Measurements from ENCODE around the gene TSEN2. TPM values are rescaled to one million over a fixed set of nuclear protein-coding genes. Genes with fewer than 3 reads are reported as not detected.
"Not testable (repeated sequence)": the region's sequence is repeated elsewhere in the genome, so short reads cannot be mapped to it uniquely, and the experiment has no call there.

Gene TSEN2
- total RNA-seq, 2 donors from 2014 or later: 8.9 to 20.2 TPM

DNA sequence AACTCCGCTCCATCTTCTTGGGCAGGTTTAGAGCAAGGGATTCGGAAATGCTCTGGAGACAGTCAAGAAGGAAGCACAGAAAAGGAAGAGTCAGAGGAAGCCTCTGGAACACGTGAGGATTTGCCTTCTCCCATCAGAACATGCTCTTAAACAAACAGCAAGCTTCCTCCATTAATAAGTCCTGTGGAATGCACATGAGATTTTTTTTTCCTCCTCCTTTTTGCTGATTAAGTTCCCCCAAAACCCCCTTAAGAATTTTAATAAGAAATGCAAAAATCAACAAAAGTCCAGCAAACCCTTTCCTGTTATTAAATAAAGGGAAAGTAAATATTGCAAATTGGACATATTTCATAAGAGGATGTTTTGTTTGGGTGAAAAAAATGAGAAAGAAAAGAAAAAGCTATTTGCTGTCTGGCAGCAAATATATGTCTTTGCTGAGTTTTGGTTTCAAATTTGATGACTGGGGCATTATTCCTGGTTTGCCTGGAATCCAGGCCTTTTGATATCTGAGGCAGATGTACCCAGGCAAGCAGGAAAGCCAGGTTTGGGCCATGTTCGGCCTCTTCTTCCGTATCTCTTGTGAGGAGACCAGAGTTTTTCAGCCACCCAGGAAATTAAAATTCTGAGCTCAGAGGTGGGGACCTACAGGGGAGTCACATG lies 7.9 kb upstream of the TSEN2 start:
- Mint-ChIP-seq H3K4me3 (no peak overlapping the region), H3K27me3 (no peaks in the 10 kb centered on the region), H3K36me3 (ENCODE audit: low read depth) (no peaks in the 10 kb centered on the region), H3K4me1 (peaks cover 21% of the 10 kb centered on the region), H3K27ac (no peak overlapping the region), H3K9me3 (no peaks in the 10 kb centered on the region)
- ATAC-seq (replicated peaks): no peak

DNA sequence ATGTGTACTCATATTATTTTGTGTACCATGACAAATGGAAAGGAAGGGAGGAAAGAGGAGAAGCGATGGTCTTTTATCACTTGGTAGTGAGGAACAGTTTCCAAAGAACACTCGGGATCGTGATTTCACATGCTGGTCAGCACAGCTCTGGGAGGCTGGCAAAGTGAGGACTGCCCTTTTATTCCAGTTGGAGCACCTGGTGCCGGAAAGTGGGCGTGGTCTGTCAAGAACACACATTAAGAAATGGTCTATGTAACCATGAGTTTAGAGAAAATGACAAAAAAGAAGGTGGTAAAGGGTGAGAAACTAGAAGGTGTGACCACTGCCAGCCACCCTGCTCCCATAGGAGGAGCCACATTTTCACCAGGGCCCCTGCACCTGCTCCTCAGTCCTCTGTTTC lies 7.0 kb upstream of the TSEN2 start:
- no peaks in the 10 kb centered on the region for H3K27me3 Mint-ChIP-seq
- H3K36me3 Mint-ChIP-seq (ENCODE audit: low read depth): no peaks in the 10 kb centered on the region
- peaks cover 15% of the 10 kb centered on the region for H3K4me1 Mint-ChIP-seq
- ATAC-seq (replicated peaks): no peak
- no peak overlapping the region for H3K27ac Mint-ChIP-seq
- no peaks in the 10 kb centered on the region for H3K9me3 Mint-ChIP-seq
- no peak overlapping the region for H3K4me3 Mint-ChIP-seq

DNA sequence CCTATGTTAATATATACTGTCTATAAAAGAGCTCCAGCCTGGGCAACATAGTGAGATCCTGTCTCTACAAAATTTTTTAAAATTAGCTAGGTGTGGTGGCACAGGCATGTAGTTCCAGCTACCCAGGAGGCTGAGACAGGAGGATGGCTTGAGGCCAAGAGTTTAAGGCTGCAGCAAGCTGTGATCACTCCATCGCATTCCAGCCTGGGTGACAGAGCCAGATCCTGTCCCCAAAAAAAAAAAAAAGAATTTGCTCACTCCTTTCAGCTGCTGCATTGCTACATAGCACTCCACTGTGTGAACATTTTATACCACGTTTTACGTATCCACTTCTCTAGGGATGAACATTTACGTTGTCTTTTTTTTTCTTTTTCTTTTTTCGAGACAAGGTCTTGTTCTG lies 6.0 kb upstream of the TSEN2 start:
- no peak for ATAC-seq (replicated peaks)
- no peaks in the 10 kb centered on the region for H3K36me3 Mint-ChIP-seq (ENCODE audit: low read depth)
- no peak overlapping the region for H3K27ac Mint-ChIP-seq
- no peaks in the 10 kb centered on the region for H3K27me3 Mint-ChIP-seq
- H3K4me1 Mint-ChIP-seq: peaks cover 7% of the 10 kb centered on the region
- H3K4me3 Mint-ChIP-seq: no peak overlapping the region
- no peaks in the 10 kb centered on the region for H3K9me3 Mint-ChIP-seq

DNA sequence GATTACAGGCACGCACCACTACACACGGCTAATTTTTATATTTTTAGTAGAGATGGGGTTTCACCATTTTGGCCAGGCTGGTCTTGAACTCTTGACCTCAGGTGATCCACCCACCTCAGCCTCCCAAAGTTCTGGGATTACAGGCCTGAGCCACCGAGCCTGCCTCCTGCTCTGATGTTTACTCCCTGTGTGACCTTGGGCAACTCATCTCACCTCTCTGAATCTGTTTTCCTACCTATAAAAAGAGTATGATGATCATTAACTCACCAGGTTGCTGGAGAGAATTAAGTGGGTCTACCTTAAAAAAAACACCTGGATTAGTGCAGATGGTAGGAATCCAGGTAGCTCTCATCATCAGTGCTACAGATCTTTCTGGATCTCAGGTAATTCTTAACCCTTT lies 5.1 kb upstream of the TSEN2 start:
- not testable (repeated sequence) for H3K27me3 Mint-ChIP-seq; H3K4me1 Mint-ChIP-seq; H3K36me3 Mint-ChIP-seq (ENCODE audit: low read depth); H3K4me3 Mint-ChIP-seq; H3K9me3 Mint-ChIP-seq; ATAC-seq (replicated peaks)
- H3K27ac Mint-ChIP-seq: peak overlapping the region; percentile 43

DNA sequence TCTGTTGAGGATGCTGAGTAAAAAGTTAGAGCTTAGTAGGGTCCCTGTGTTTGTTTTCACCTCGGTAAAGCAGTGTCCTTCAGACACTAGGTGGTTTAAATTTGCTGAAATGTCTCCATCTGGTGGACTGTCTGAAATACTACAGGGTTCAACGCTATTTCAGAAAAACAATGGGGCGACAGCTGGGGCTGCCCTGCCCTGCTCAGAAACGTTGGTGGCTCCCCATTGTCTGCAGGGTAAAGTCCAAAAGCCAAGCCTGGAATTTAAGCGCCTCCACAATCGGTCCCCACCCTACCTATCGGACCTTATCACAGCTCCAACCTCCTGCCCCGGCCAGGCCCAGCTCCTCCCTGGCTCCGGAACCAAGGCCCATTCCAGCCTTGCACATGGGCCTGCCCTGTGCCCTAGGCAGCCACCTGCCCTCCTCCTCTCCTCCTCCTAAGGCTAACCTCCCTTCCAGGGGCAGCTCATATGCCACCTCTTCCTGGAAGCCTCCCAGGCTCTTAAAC lies 4.3 kb upstream of the TSEN2 start:
- H3K36me3 Mint-ChIP-seq (ENCODE audit: low read depth): peaks cover 7% of the 10 kb centered on the region
- H3K27me3 Mint-ChIP-seq: no peaks in the 10 kb centered on the region
- peak overlapping the region; percentile 43 for H3K27ac Mint-ChIP-seq
- peak; percentile 32 for ATAC-seq (replicated peaks)
- H3K4me3 Mint-ChIP-seq: no peak overlapping the region
- H3K4me1 Mint-ChIP-seq: peaks cover 9% of the 10 kb centered on the region
- no peaks in the 10 kb centered on the region for H3K9me3 Mint-ChIP-seq

DNA sequence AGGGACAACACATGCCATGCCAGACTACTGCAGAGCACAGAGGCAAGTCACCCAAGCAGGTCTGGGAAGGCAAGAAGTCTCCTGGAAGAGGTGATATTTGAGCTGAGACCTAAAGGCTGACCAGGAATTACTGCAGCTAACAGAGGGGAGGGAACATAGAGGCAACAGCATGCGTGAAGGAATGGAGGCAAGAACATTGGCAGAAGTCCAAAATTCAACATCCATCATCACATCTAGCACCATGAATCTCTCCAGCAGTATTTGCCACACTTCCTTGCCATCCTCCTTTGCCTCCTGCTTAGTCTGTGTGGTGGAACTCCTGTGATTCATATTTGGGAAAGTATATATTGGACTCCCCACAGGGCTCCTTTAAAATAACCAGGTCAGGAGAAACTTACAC lies 870 bp upstream of the TSEN2 start:
- Mint-ChIP-seq H3K27me3 (no peaks in the 10 kb centered on the region), H3K4me1 (peaks cover 33% of the 10 kb centered on the region), H3K4me3 (peak overlapping the region; percentile 93), H3K27ac (peak overlapping the region; percentile 93), H3K9me3 (no peaks in the 10 kb centered on the region), H3K36me3 (ENCODE audit: low read depth) (peaks cover 22% of the 10 kb centered on the region)
- no peak for ATAC-seq (replicated peaks)

DNA sequence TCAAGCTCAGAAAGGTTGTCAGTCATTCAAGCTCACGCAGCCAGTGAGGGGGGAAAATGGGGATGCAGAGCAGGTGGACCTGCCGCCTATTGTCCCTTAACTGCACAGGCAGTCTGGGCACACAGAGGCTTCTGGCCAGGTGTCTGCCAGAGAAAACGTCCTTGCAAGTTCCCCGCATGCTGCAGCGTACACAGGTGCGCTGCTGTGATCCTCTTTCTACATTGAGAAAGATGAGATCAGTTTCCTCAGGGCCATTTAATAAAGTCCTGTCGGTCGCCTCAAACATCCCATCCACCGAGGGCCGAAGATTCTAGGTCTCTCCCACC lies 445 bp upstream of the TSEN2 start:
- Mint-ChIP-seq H3K27ac (peak overlapping the region; percentile 93), H3K9me3 (no peaks in the 10 kb centered on the region)

DNA sequence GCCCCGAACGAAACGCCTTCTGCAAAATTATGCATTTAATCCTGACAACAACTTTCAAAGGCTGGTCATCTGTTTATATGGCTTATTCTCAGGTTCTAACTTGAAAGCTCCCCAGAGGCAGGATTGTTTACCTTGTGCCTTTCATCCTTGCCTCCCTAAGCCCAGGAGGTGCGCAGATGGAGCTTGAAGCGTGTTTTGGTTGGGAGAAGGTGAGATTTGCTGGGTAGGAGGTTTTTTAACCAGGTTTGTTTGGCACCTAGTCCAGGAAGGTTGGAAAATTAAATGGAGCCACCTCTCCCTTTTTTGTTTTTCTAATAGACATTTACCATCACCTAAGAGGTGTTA lies 675 bp downstream of the TSEN2 start:
- ATAC-seq (replicated peaks): no peak
- Mint-ChIP-seq H3K27me3 (no peaks in the 10 kb centered on the region), H3K9me3 (no peaks in the 10 kb centered on the region), H3K4me1 (peaks cover 36% of the 10 kb centered on the region), H3K36me3 (ENCODE audit: low read depth) (peaks cover 33% of the 10 kb centered on the region), H3K4me3 (peak overlapping the region; percentile 93), H3K27ac (peak overlapping the region; percentile 93)

More for the DNA sequence above, 445 bp upstream of the TSEN2 start:
- Mint-ChIP-seq H3K4me1 (peaks cover 36% of the 10 kb centered on the region), H3K27me3 (no peaks in the 10 kb centered on the region), H3K36me3 (ENCODE audit: low read depth) (peaks cover 26% of the 10 kb centered on the region), H3K4me3 (peak overlapping the region; percentile 93)
- no peak for ATAC-seq (replicated peaks)

DNA sequence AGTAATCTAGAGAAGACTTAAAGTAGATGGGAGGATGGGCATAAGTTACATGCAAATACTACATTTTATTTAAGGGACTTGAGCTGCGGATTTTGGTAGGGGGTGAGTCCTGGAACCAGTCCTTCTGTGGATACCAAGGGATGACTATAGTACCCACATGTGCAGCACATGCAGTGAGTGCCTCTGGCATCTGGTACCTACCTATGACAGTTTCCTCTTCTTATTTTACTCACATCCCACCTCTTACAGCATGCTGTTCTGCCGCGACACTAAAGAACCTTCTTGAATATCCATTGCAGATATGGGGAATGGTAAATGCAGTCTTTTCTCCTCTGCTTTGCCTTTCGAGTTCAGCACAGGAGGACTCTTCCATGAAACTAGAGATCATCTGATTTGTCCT lies 1.7 kb downstream of the TSEN2 start:
- Mint-ChIP-seq H3K9me3 (no peaks in the 10 kb centered on the region), H3K4me3 (peak overlapping the region; percentile 93), H3K27me3 (no peaks in the 10 kb centered on the region), H3K4me1 (peaks cover 36% of the 10 kb centered on the region), H3K36me3 (ENCODE audit: low read depth) (peaks cover 43% of the 10 kb centered on the region), H3K27ac (no peak overlapping the region)
- ATAC-seq (replicated peaks): no peak

DNA sequence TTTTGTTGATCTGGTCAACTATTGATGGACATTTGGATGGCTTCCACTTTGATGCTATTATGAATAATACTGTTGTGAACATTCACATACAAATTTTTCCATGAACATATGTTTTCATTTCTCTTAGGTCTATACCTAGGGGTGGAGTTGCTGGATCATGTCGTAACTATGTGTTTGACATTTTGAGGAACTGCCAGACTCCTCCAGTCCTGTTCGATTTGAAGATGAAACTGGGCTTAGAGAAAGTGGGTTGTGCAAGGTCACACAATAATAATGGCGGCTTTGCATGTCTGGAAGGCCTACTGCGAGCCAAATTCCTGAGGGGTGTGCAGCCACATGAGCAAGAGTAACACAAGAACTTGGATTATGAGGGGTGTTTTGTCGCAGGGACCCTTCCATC lies 2.6 kb downstream of the TSEN2 start:
- no peak overlapping the region for H3K27ac Mint-ChIP-seq
- H3K4me3 Mint-ChIP-seq: peak overlapping the region; percentile 93
- peaks cover 52% of the 10 kb centered on the region for H3K36me3 Mint-ChIP-seq (ENCODE audit: low read depth)
- no peaks in the 10 kb centered on the region for H3K27me3 Mint-ChIP-seq
- ATAC-seq (replicated peaks): no peak
- peaks cover 36% of the 10 kb centered on the region for H3K4me1 Mint-ChIP-seq
- no peaks in the 10 kb centered on the region for H3K9me3 Mint-ChIP-seq

DNA sequence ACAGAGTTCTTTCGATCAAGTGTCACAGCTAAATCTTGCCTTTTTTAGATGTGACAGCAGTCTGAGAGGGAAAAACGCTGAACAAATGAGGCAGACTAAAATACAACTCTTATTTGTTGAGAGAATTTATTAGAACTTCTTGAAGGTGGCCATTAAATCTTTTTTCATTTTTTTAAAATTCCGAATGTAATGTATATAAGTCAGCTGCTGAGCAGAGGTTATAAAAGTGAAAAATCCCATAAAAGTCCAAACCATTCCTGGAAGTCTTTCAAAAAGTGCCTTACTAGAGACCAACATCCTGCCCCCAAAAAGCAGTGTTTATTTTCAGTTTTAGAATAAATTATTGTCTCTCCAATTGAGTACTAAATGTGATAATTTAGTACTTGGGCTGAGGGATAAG lies 3.1 kb downstream of the TSEN2 start:
- H3K36me3 Mint-ChIP-seq (ENCODE audit: low read depth): peaks cover 56% of the 10 kb centered on the region
- no peak overlapping the region for H3K27ac Mint-ChIP-seq
- H3K27me3 Mint-ChIP-seq: no peaks in the 10 kb centered on the region
- H3K4me3 Mint-ChIP-seq: no peak overlapping the region
- H3K4me1 Mint-ChIP-seq: peaks cover 36% of the 10 kb centered on the region
- H3K9me3 Mint-ChIP-seq: no peaks in the 10 kb centered on the region
- no peak for ATAC-seq (replicated peaks)

DNA sequence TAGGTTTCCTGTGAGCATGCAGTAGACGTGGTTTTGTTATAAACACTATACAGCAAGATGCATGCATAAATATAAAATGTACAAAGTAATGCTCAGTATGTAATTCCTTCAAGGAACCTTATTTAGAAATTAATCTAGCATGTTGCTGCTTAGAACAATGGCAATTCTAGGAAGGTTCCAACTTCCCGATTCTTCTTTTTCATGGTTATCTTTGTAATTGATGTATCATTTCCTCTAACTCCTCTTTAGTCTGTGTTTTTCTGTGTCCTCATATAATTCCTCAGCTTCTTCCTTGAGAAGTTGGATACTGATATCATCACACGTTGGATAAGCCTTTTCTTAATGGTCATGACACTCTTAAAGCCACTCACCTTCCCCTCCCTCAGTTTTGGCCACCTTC lies 3.5 kb downstream of the TSEN2 start:
- Mint-ChIP-seq H3K27ac (no peak overlapping the region), H3K4me3 (no peak overlapping the region), H3K9me3 (no peaks in the 10 kb centered on the region), H3K27me3 (no peaks in the 10 kb centered on the region), H3K4me1 (peaks cover 36% of the 10 kb centered on the region), H3K36me3 (ENCODE audit: low read depth) (peaks cover 61% of the 10 kb centered on the region)
- no peak for ATAC-seq (replicated peaks)

DNA sequence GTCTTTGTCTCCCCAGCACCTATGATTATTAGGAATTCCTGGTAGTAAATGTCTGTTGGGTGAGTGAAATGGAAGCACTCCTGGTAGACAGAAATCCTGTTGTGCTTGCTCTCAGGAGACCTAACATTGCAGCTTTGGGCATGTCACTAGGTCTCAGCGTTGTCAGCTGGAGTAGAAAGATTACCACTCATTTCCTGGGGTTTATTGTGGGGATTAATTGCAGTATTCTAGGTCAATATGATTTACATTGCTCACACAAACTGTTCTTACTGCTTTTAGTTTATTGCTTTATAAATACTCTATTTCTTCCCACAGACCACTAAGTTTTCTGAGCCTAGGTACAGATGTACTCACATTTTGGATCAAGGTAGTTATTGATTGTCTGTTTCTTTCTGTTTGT lies 5.1 kb downstream of the TSEN2 start:
- peaks cover 73% of the 10 kb centered on the region for H3K36me3 Mint-ChIP-seq (ENCODE audit: low read depth)
- no peak for ATAC-seq (replicated peaks)
- H3K9me3 Mint-ChIP-seq: no peaks in the 10 kb centered on the region
- H3K27me3 Mint-ChIP-seq: no peaks in the 10 kb centered on the region
- H3K4me1 Mint-ChIP-seq: peaks cover 28% of the 10 kb centered on the region
- H3K4me3 Mint-ChIP-seq: no peak overlapping the region
- H3K27ac Mint-ChIP-seq: no peak overlapping the region

DNA sequence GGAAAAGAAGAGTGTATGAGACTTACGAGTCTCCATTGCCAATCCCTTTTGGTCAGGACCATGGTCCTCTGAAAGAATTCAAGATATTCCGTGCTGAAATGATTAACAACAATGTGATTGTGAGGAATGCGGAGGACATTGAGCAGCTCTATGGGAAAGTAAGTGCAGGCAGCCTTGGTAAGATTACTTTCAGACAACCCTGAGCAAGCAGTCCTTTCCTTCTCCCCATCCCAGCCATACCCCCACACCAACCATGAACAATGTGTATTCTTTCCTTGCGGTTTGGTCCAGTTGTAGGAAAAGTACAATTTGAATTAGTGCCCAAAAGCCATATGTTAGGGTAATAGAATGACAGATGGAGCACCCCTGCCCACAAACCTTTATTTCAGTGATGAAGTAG lies 5.6 kb downstream of the TSEN2 start:
- H3K9me3 Mint-ChIP-seq: no peaks in the 10 kb centered on the region
- no peak overlapping the region for H3K4me3 Mint-ChIP-seq
- H3K27me3 Mint-ChIP-seq: no peaks in the 10 kb centered on the region
- no peak for ATAC-seq (replicated peaks)
- no peak overlapping the region for H3K27ac Mint-ChIP-seq
- peaks cover 73% of the 10 kb centered on the region for H3K36me3 Mint-ChIP-seq (ENCODE audit: low read depth)
- peaks cover 28% of the 10 kb centered on the region for H3K4me1 Mint-ChIP-seq

DNA sequence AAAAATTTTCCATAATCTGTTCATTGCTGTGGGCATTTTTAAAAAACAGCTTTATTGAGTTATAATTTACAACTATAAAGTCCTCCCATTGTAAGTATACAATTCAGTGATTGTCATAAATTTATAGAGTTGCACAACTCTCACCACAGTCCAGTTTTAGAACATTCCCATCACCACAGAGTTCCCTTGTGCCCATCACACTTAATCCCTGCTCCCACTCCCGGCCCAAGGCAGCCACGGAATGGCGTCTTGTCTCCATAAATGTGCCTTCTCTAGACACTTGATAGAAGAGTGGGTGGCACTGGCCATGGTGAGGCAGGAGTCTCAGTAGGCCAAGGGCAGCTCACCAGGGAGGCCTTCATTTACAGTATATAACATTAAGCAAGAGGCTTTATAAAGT lies 6.3 kb downstream of the TSEN2 start:
- Mint-ChIP-seq H3K4me1 (peaks cover 21% of the 10 kb centered on the region), H3K4me3 (no peak overlapping the region), H3K27me3 (no peaks in the 10 kb centered on the region), H3K9me3 (no peaks in the 10 kb centered on the region), H3K36me3 (ENCODE audit: low read depth) (peaks cover 78% of the 10 kb centered on the region), H3K27ac (no peak overlapping the region)
- ATAC-seq (replicated peaks): no peak
